GM19397 (cell line): Measurements from ENCODE around the gene SYNDIG1.
"Not testable (repeated sequence)": the region's sequence is repeated elsewhere in the genome, so short reads cannot be mapped to it uniquely, and the experiment has no call there.

Experiments used
- ATAC-seq: cut with Tn5 transposase; IDR thresholded peaks from one replicate; pipeline ENCODE4 v1.9.1; 2021; ENCODE audit warnings: mild to moderate bottlenecking, moderate library complexity; ENCODE audit not compliant: unreplicated experiment

Gene SYNDIG1

GRCh38 chr20:24608926-24609667, 139.7 kb downstream of the SYNDIG1 start:
- peak; percentile 55 for ATAC-seq

- ATAC-seq = no peak
Measured at GRCh38 chr20:24609757-24610156, 140.3 kb downstream of the SYNDIG1 start.

GRCh38 chr20:24610341-24611115, 141.1 kb downstream of the SYNDIG1 start:
- ATAC-seq = no peak

- no peak for ATAC-seq
Measured at GRCh38 chr20:24611360-24612140, 142.1 kb downstream of the SYNDIG1 start.

GRCh38 chr20:24612799-24613775, 143.7 kb downstream of the SYNDIG1 start:
- ATAC-seq = no peak

- no peak for ATAC-seq
Measured at GRCh38 chr20:24614341-24614740, 144.9 kb downstream of the SYNDIG1 start.

- no peak for ATAC-seq
Measured at GRCh38 chr20:24615353-24615752, 145.9 kb downstream of the SYNDIG1 start.

- no peak for ATAC-seq
Measured at GRCh38 chr20:24616258-24617079, 147.0 kb downstream of the SYNDIG1 start.

GRCh38 chr20:24617080-24617432, 147.6 kb downstream of the SYNDIG1 start:
- ATAC-seq = no peak

GRCh38 chr20:24617757-24618450, 148.5 kb downstream of the SYNDIG1 start:
- no peak for ATAC-seq

GRCh38 chr20:24618739-24619138, 149.3 kb downstream of the SYNDIG1 start:
- no peak for ATAC-seq

GRCh38 chr20:24619212-24619611, 149.8 kb downstream of the SYNDIG1 start:
- no peak for ATAC-seq

GRCh38 chr20:24620937-24621519, 151.6 kb downstream of the SYNDIG1 start:
- no peak for ATAC-seq

GRCh38 chr20:24622856-24623255, 153.4 kb downstream of the SYNDIG1 start:
- ATAC-seq = no peak

GRCh38 chr20:24626141-24626540, 156.7 kb downstream of the SYNDIG1 start:
- ATAC-seq = not testable (repeated sequence)

GRCh38 chr20:24627291-24627690, 157.9 kb downstream of the SYNDIG1 start:
- ATAC-seq = no peak

GRCh38 chr20:24627926-24628325, 158.5 kb downstream of the SYNDIG1 start:
- ATAC-seq = no peak

- no peak for ATAC-seq
Measured at GRCh38 chr20:24628985-24629384, 159.6 kb downstream of the SYNDIG1 start.

- no peak for ATAC-seq
Measured at GRCh38 chr20:24629668-24630067, 160.2 kb downstream of the SYNDIG1 start.
